ENCODE results near the gene LYZL2. TPM values are rescaled to one million over a fixed set of nuclear protein-coding genes. Genes with fewer than 3 reads are reported as not detected.

Gene LYZL2
- total RNA-seq, 1 donor from 2014 or later = not detected

DNA sequence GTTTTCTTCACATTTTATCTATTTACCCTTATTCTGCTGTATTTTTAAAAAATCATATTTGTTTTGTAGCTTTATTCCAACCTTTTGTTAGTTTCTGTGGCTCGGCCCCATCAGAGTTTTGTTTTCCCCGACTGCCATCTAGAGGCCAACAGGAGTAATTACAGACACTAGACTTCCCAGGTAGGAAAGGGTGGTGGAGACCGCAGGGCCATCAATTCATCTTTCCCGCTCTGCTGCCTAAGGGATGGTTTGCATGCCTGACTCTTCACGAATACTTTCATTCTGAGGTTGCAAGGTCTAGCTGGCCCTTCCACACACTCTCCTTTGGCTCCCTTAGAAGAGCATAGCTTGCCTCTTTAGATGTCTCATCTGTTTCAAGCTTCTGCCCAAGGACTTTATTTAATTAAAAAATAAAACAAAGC is 38.3 kb downstream of the LYZL2 start:
- FAIRE-seq (no peak), DNase-seq (ENCODE audit: low read depth) (peak; percentile 46)
- no peaks in the 10 kb centered on the region for H3K27me3 ChIP-seq (ENCODE audit: control insufficient read depth, insufficient read depth, low read length)
- no peaks in the 10 kb centered on the region for H3K36me3 ChIP-seq (ENCODE audit: control insufficient read depth, insufficient read depth, low read length)
- H3K4me3 ChIP-seq (ENCODE audit: low read depth, low read length) = no peak overlapping the region
- TF ChIP-seq CTCF (IDR thresholded peaks at IDR 0.05; ENCODE audit: insufficient read depth, low read length, severe bottlenecking) = peak; percentile 67

- no peak for DNase-seq (ENCODE audit: low read depth)
- TF ChIP-seq CTCF (IDR thresholded peaks at IDR 0.05; ENCODE audit: insufficient read depth, low read length, severe bottlenecking) = no peak
- no peaks in the 10 kb centered on the region for H3K36me3 ChIP-seq (ENCODE audit: control insufficient read depth, insufficient read depth, low read length)
- no peaks in the 10 kb centered on the region for H3K27me3 ChIP-seq (ENCODE audit: control insufficient read depth, insufficient read depth, low read length)
- FAIRE-seq = no peak
- H3K4me3 ChIP-seq (ENCODE audit: low read depth, low read length) = no peak overlapping the region
These were observed 40.1 kb downstream of the LYZL2 start for GRCh38 chr10:30589441-30589840.

GRCh38 chr10:30587522-30588031 is 42.0 kb downstream of the LYZL2 start:
- no peak overlapping the region for H3K4me3 ChIP-seq (ENCODE audit: low read depth, low read length)
- FAIRE-seq = no peak
- no peak for DNase-seq (ENCODE audit: low read depth)
- H3K36me3 ChIP-seq (ENCODE audit: control insufficient read depth, insufficient read depth, low read length) = no peaks in the 10 kb centered on the region
- no peak for TF ChIP-seq CTCF (IDR thresholded peaks at IDR 0.05; ENCODE audit: insufficient read depth, low read length, severe bottlenecking)
- H3K27me3 ChIP-seq (ENCODE audit: control insufficient read depth, insufficient read depth, low read length) = no peaks in the 10 kb centered on the region

DNA sequence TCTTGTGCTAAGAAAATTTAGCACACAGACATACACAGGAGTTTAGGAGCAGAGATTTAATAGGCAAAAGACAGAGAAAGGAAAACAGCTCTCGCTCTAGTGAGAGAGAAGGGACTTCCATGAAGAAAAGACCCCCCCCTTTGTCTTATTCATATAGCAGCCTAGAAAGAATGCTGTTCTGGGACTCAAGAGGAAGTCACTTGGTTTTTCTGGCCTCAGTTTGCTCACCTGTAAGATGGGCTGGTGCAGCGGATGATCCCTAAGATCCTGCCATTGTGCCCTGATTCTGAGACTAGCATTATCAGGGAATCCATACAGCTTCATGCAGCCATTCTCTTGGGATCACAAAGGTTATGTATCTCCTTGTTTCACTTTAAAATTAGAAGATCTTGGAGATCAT is 42.7 kb downstream of the LYZL2 start:
- TF ChIP-seq CTCF (IDR thresholded peaks at IDR 0.05; ENCODE audit: insufficient read depth, low read length, severe bottlenecking) = no peak
- FAIRE-seq (no peak), DNase-seq (ENCODE audit: low read depth) (no peak)
- H3K4me3 ChIP-seq (ENCODE audit: low read depth, low read length) = no peak overlapping the region
- no peaks in the 10 kb centered on the region for H3K27me3 ChIP-seq (ENCODE audit: control insufficient read depth, insufficient read depth, low read length)
- H3K36me3 ChIP-seq (ENCODE audit: control insufficient read depth, insufficient read depth, low read length) = no peaks in the 10 kb centered on the region

- peak; percentile 69 for DNase-seq (ENCODE audit: low read depth)
- Histone ChIP-seq H3K36me3 (ENCODE audit: control insufficient read depth, insufficient read depth, low read length) (no peaks in the 10 kb centered on the region), H3K4me3 (ENCODE audit: low read depth, low read length) (peak overlapping the region; percentile 8), H3K27me3 (ENCODE audit: control insufficient read depth, insufficient read depth, low read length) (no peaks in the 10 kb centered on the region)
- FAIRE-seq = no peak
- no peak for TF ChIP-seq CTCF (IDR thresholded peaks at IDR 0.05; ENCODE audit: insufficient read depth, low read length, severe bottlenecking)
These were observed 45.7 kb downstream of the LYZL2 start for GRCh38 chr10:30583778-30584415.
